A549 (cell line): ENCODE results near the gene SYNE2. TPM values are rescaled to one million over a fixed set of nuclear protein-coding genes. Genes with fewer than 3 reads are reported as not detected.
"Not testable (repeated sequence)": the region's sequence is repeated elsewhere in the genome, so short reads cannot be mapped to it uniquely, and the experiment has no call there.

ENCODE experiments used
- ATAC-seq, 2 experiments: fragments of 200-7000 bp in 1 of 2; fragments of >200 bp in 1 of 2; cut with Nextera tagmentation in 1 of 2; cut with Tn5 transposase in 1 of 2; 3 replicates each; pipeline versions ENCODE4 v1.8.0 to v1.9.1; 2018 to 2020; ENCODE audit warnings: mild to moderate bottlenecking in 1 of 2, moderate library complexity in 1 of 2
- CTCF ChIA-PET: fragments of 300-600 bp; sonication (Branson Sonifier 250); formaldehyde crosslinking; extraction: SDS; loops from one replicate; lab custom pipeline; 2021; ENCODE audit warnings: antibody characterized with exemption, inconsistent platforms; lab: Yijun Ruan, JAX
- POLR2A ChIA-PET: fragments of 350-600 bp; formaldehyde crosslinking; extraction: SDS; loops from one replicate; lab custom pipeline; 2021; ENCODE audit warnings: antibody characterized with exemption, inconsistent platforms; lab: Yijun Ruan, JAX
- DNase-seq, 2 experiments: peaks; one replicate each; pipeline versions ENCODE4 v3.0.0 to v3.0.0-alpha.2; 2011 to 2016; ENCODE audit warnings: low read depth in 1 of 2, low spot score in 1 of 2
- FAIRE-seq: peaks from 2 replicates; lab custom pipeline; 2011; peaks lifted over from hg19 to GRCh38; lab: Jason Lieb, UNC
- H3K27ac ChIP-seq, 2 experiments: fragments of >200 bp; sonication (Bioruptor Twin); formaldehyde crosslinking; 3 replicates each; pipeline ENCODE4 v1.5.1; 2016 to 2017
- H3K4me1 ChIP-seq: fragments of >200 bp; sonication (Bioruptor Twin); formaldehyde crosslinking; 3 replicates; pipeline ENCODE4 v1.6.1; 2016
- H3K4me2 ChIP-seq: fragments of >200 bp; sonication (Bioruptor Twin); formaldehyde crosslinking; 3 replicates; pipeline ENCODE4 v1.6.1; 2016
- H3K4me3 ChIP-seq: fragments of >200 bp; sonication (Bioruptor Twin); formaldehyde crosslinking; 3 replicates; pipeline ENCODE4 v1.5.1; 2016
- H3K9me3 ChIP-seq: fragments of >200 bp; sonication (Bioruptor Twin); formaldehyde crosslinking; 3 replicates; pipeline ENCODE4 v1.6.1; 2016
- ATOH8 ChIP-seq: fragments of 250-450 bp; sonication (Bioruptor Pico); IDR thresholded peaks from 2 replicates; pipeline ENCODE4 v1.5.0; 2020; ENCODE audit warnings: low read depth, mild to moderate bottlenecking, moderate library complexity
- BHLHE40 ChIP-seq: IDR thresholded peaks from 2 replicates; pipeline ENCODE4 v1.6.1; 2012; ENCODE audit warnings: low read depth, low read length, inconsistent platforms
- CBX2 ChIP-seq: fragments of 200-600 bp; sonication (generic); IDR thresholded peaks from 2 replicates; pipeline ENCODE4 v1.6.1; 2016; ENCODE audit warnings: low read depth, mild to moderate bottlenecking, borderline replicate concordance
- CBX8 ChIP-seq: fragments of 200-600 bp; sonication (generic); IDR thresholded peaks from 2 replicates; pipeline ENCODE4 v1.6.1; 2016
- CEBPB ChIP-seq, 2 experiments: fragments of >200 bp in 1 of 2; sonication (Bioruptor Twin) in 1 of 2; formaldehyde crosslinking in 1 of 2; IDR thresholded peaks; 2 replicates each; pipeline ENCODE4 v1.6.1; 2012 to 2016
- E2F6 ChIP-seq: IDR thresholded peaks from 2 replicates; pipeline ENCODE4 v1.6.1; 2012; ENCODE audit warnings: low read depth, borderline replicate concordance
- EHF ChIP-seq: fragments of 250-450 bp; sonication (Bioruptor Pico); IDR thresholded peaks from 2 replicates; pipeline ENCODE4 v1.5.0; 2020; ENCODE audit warnings: mild to moderate bottlenecking
- ESRRA ChIP-seq: fragments of 150-350 bp; IDR thresholded peaks from 2 replicates; pipeline ENCODE4 v1.6.1; 2014; ENCODE audit warnings: mild to moderate bottlenecking, low read length, borderline replicate concordance
- FOSB ChIP-seq: fragments of 250-450 bp; sonication (Bioruptor Pico); IDR thresholded peaks from 2 replicates; pipeline ENCODE4 v1.5.0; 2020; ENCODE audit warnings: mild to moderate bottlenecking, moderate library complexity
- FOXS1 ChIP-seq: fragments of 250-450 bp; sonication (Bioruptor Pico); IDR thresholded peaks from 2 replicates; pipeline ENCODE4 v1.5.0; 2020; ENCODE audit warnings: mild to moderate bottlenecking, moderate library complexity
- HDAC2 ChIP-seq: fragments of 200-600 bp; sonication (generic); IDR thresholded peaks from 2 replicates; pipeline ENCODE4 v1.6.1; 2016
- HEYL ChIP-seq: fragments of 250-450 bp; sonication (Bioruptor Pico); IDR thresholded peaks from 2 replicates; pipeline ENCODE4 v1.8.0; 2021; ENCODE audit warnings: mild to moderate bottlenecking, moderate library complexity
- JUNB ChIP-seq: fragments of >200 bp; sonication (Bioruptor Twin); formaldehyde crosslinking; IDR thresholded peaks from 2 replicates; pipeline ENCODE4 v1.6.1; 2016
- MAX ChIP-seq: IDR thresholded peaks from 2 replicates; pipeline ENCODE4 v1.6.1; 2012
- MAZ ChIP-seq: fragments of 150-350 bp; IDR thresholded peaks from 2 replicates; pipeline ENCODE4 v1.6.1; 2014; ENCODE audit warnings: antibody characterized with exemption, low read depth, low read length, borderline replicate concordance
- MYC ChIP-seq: IDR thresholded peaks from 2 replicates; pipeline ENCODE4 v1.6.1; 2012; ENCODE audit warnings: mild to moderate bottlenecking, inconsistent platforms, low read length, improper control_type of control experiment, borderline replicate concordance
- NPAS2 ChIP-seq: fragments of 250-450 bp; sonication (Bioruptor Pico); IDR thresholded peaks from 2 replicates; pipeline ENCODE4 v1.8.0; 2022; ENCODE audit warnings: mild to moderate bottlenecking, moderate library complexity, borderline replicate concordance
- PBX3 ChIP-seq: IDR thresholded peaks from 2 replicates; pipeline ENCODE4 v1.6.1; 2012
- RAD21 ChIP-seq, 2 experiments: fragments of >200 bp in 1 of 2; sonication (Bioruptor Twin) in 1 of 2; formaldehyde crosslinking in 1 of 2; IDR thresholded peaks in 1 of 2; conservative IDR thresholded peaks in 1 of 2; 2 replicates in 1 of 2; 3 replicates in 1 of 2; pipeline ENCODE4 v1.6.1; 2012 to 2018; ENCODE audit warnings: inconsistent platforms in 1 of 2
- RARB ChIP-seq: fragments of 250-450 bp; sonication (Bioruptor Pico); IDR thresholded peaks from 2 replicates; pipeline ENCODE4 v1.8.0; 2021; ENCODE audit warnings: mild to moderate bottlenecking, moderate library complexity
- REST ChIP-seq: fragments of 200-600 bp; sonication (generic); IDR thresholded peaks from 2 replicates; pipeline ENCODE4 v1.6.1; 2016; ENCODE audit warnings: antibody characterized with exemption, mild to moderate bottlenecking, moderate library complexity
- RFX5 ChIP-seq: fragments of 450-650 bp; IDR thresholded peaks from 2 replicates; pipeline ENCODE4 v1.7.1; 2014; ENCODE audit warnings: antibody characterized with exemption, mild to moderate bottlenecking, moderate library complexity
- ZFP36 ChIP-seq: fragments of 450-650 bp; IDR thresholded peaks from 2 replicates; pipeline ENCODE4 v1.6.1; 2014; ENCODE audit warnings: borderline replicate concordance; ENCODE audit not compliant: partially characterized antibody
- WGBS: methylation state at CpG from one replicate; pipeline ENCODE4 v1.1.6; 2017; ENCODE audit errors: missing lambda C conversion rate; 5-methylcytosine and 5-hydroxymethylcytosine counted together
- polyA plus RNA-seq, 4 experiments: library from polyadenylated mRNA; depleted of rRNA in 3 of 4; stranded (reverse); fragments of >200 nt; fragmentation: RNase III in 1 of 4; extraction: RNeasy Plus Mini Kit Qiagen cat#74134 plus additional on column Dnase treatment in 1 of 4; gene quantifications; 2 replicates in 3 of 4; 3 replicates in 1 of 4; pipeline ENCODE4 v1.2.3, GENCODE V29; 2011 to 2017

SYNE2 gene
- polyA plus RNA-seq, 2 of the 4 experiments (the other 2 are of a cell fraction) = 3.4 to 11.3 TPM

- H3K4me1 ChIP-seq = no peaks in the 10 kb centered on the region
- FAIRE-seq = no peak
- ChIA-PET POLR2A (no interaction called here), CTCF (interaction anchor here (1.7 kb wide), 1 partner anchor 9 kb away, joined by 4 read pairs; no protein-coding TSS in a partner anchor)
- ATAC-seq = no peak
- 82% methylated on average over 3 of the region's 3 CpGs for WGBS
- no peaks in the 10 kb centered on the region for H3K9me3 ChIP-seq
- H3K4me3 ChIP-seq = no peak overlapping the region
- no peak for TF ChIP-seq MYC
- TF ChIP-seq RFX5 = no peak
- TF ChIP-seq CEBPB (IDR thresholded peaks at IDR 0.05) = no peak
- no peak for TF ChIP-seq ATOH8 (CRISPR knock-in tag)
- no peak for TF ChIP-seq RARB (CRISPR knock-in tag)
- no peak for TF ChIP-seq MAZ
- no peak for TF ChIP-seq FOSB (CRISPR knock-in tag)
- no peak for TF ChIP-seq ZFP36
- TF ChIP-seq E2F6 = no peak
- TF ChIP-seq JUNB = no peak
- no peak for TF ChIP-seq RAD21 (conservative IDR thresholded peaks at IDR 0.05 in 1 of 2, IDR thresholded peaks at IDR 0.05 in 1 of 2)
- TF ChIP-seq HDAC2 = no peak
- TF ChIP-seq NPAS2 (CRISPR knock-in tag) = no peak
- TF ChIP-seq CBX2 = no peak
- DNase-seq = no peak
- H3K27ac ChIP-seq = no peak overlapping the region
- H3K4me2 ChIP-seq = no peak overlapping the region
Measured at GRCh38 chr14:64178814-64179213, 326.0 kb downstream of the SYNE2 start.

- FAIRE-seq, POLR2A ChIA-PET, ATAC-seq, H3K27ac ChIP-seq, H3K4me3 ChIP-seq, H3K4me2 ChIP-seq, DNase-seq, H3K9me3 ChIP-seq, H3K4me1 ChIP-seq: not testable (repeated sequence)
- CTCF ChIA-PET = interaction anchor here (1.6 kb wide), 1 partner anchor 11 kb away, joined by 3 read pairs; no protein-coding TSS in a partner anchor
- WGBS = 97% methylated on average over 5 of the region's 40 CpGs
Measured at GRCh38 chr14:64182908-64183307, 330.1 kb downstream of the SYNE2 start.

GRCh38 chr14:64184103-64184729, 331.4 kb downstream of the SYNE2 start:
- H3K4me3 ChIP-seq = no peak overlapping the region
- DNase-seq = no peak
- WGBS = 94% methylated on average over 7 of the region's 7 CpGs

More at GRCh38 chr14:64184103-64184729, 331.4 kb downstream of the SYNE2 start:
- Histone ChIP-seq H3K9me3 (no peaks in the 10 kb centered on the region), H3K4me1 (no peaks in the 10 kb centered on the region), H3K27ac (no peak overlapping the region), H3K4me2 (no peak overlapping the region)
- ChIA-PET POLR2A (no interaction called here), CTCF (interaction anchor here (1.6 kb wide), 1 partner anchor 12 kb away, joined by 3 read pairs; no protein-coding TSS in a partner anchor)
- no peak for TF ChIP-seq RAD21 (conservative IDR thresholded peaks at IDR 0.05 in 1 of 2, IDR thresholded peaks at IDR 0.05 in 1 of 2)
- TF ChIP-seq ESRRA = no peak
- no peak for TF ChIP-seq PBX3
- TF ChIP-seq CBX8 = no peak
- no peak for TF ChIP-seq NPAS2 (CRISPR knock-in tag)
- TF ChIP-seq REST = no peak
- no peak for TF ChIP-seq RFX5
- TF ChIP-seq MAZ = no peak
- TF ChIP-seq BHLHE40 = no peak
- TF ChIP-seq FOXS1 = no peak
- no peak for TF ChIP-seq HEYL (CRISPR knock-in tag)
- no peak for TF ChIP-seq EHF (CRISPR knock-in tag)
- TF ChIP-seq MAX = no peak
- no peak for FAIRE-seq
- ATAC-seq = no peak
